ENCODE data around the gene MT1F.
"Not testable (repeated sequence)": the region's sequence is repeated elsewhere in the genome, so short reads cannot be mapped to it uniquely, and the experiment has no call there.

Gene MT1F

GRCh38 chr16:56672761-56673536 is 15.2 kb downstream of the MT1F start:
- DNase-seq (ENCODE audit: low read depth) = no peak

- DNase-seq (ENCODE audit: low read depth) = no peak
Measured at GRCh38 chr16:56673921-56674320, 16.2 kb downstream of the MT1F start.

GRCh38 chr16:56674570-56674969 is 16.8 kb downstream of the MT1F start:
- not testable (repeated sequence) for DNase-seq (ENCODE audit: low read depth)

GRCh38 chr16:56675685-56676210 is 18.0 kb downstream of the MT1F start:
- no peak for DNase-seq (ENCODE audit: low read depth)

GRCh38 chr16:56677474-56677873 is 19.7 kb downstream of the MT1F start:
- no peak for DNase-seq (ENCODE audit: low read depth)

GRCh38 chr16:56679078-56679730 is 21.4 kb downstream of the MT1F start:
- no peak for DNase-seq (ENCODE audit: low read depth)

- DNase-seq (ENCODE audit: low read depth) = no peak
Measured at GRCh38 chr16:56679818-56680217, 22.1 kb downstream of the MT1F start.

GRCh38 chr16:56681939-56682702 is 24.4 kb downstream of the MT1F start, which contains the start of gene MT1X:
TSS of gene MT1X (plus strand) at chr16:56682470. CDS start at chr16:56682541, 71 bp downstream.
- DNase-seq (ENCODE audit: low read depth) = peak; percentile 82

GRCh38 chr16:56682703-56683397 is 25.1 kb downstream of the MT1F start:
- no peak for DNase-seq (ENCODE audit: low read depth)

- DNase-seq (ENCODE audit: low read depth) = no peak
Measured at GRCh38 chr16:56683424-56684172, 25.8 kb downstream of the MT1F start.

GRCh38 chr16:56684256-56684925 is 26.6 kb downstream of the MT1F start:
- DNase-seq (ENCODE audit: low read depth) = no peak

GRCh38 chr16:56684926-56685590 is 27.3 kb downstream of the MT1F start:
- no peak for DNase-seq (ENCODE audit: low read depth)

- DNase-seq (ENCODE audit: low read depth) = no peak
Measured at GRCh38 chr16:56686758-56687157, 29.0 kb downstream of the MT1F start.

- DNase-seq (ENCODE audit: low read depth) = no peak
Measured at GRCh38 chr16:56688762-56689161, 31.0 kb downstream of the MT1F start.

GRCh38 chr16:56689171-56689570 is 31.4 kb downstream of the MT1F start:
- DNase-seq (ENCODE audit: low read depth) = no peak

GRCh38 chr16:56690420-56691122 is 32.8 kb downstream of the MT1F start:
- no peak for DNase-seq (ENCODE audit: low read depth)

GRCh38 chr16:56691885-56692284 is 34.1 kb downstream of the MT1F start:
- no peak for DNase-seq (ENCODE audit: low read depth)

- no peak for DNase-seq (ENCODE audit: low read depth)
Measured at GRCh38 chr16:56695246-56695645, 37.5 kb downstream of the MT1F start.

- DNase-seq (ENCODE audit: low read depth) = no peak
Measured at GRCh38 chr16:56697456-56698155, 39.8 kb downstream of the MT1F start.

Measured in fibroblast of the conjunctiva (primary cell).